ENCODE measurements around the gene N4BP2L2. TPM values are rescaled to one million over a fixed set of nuclear protein-coding genes. Genes with fewer than 3 reads are reported as not detected.

The N4BP2L2 gene
- total and polyA plus RNA-seq, 4 donors: 41.1 to 402 (median 75.0) TPM

GRCh38 chr13:32427852-32428580 lies 110.6 kb downstream of the N4BP2L2 start, which contains the start of gene N4BP2L1:
Gene N4BP2L1 (minus strand): TSS chr13:32428130. CDS start chr13:32428082, 48 bp downstream.
- Histone ChIP-seq H3K4me3 (peak within 1 kb of the TSS; percentile 74), H3K27me3 (ENCODE audit: control insufficient read depth in 3 of 3, insufficient read depth in 3 of 3, low read length in 2 of 3) (no peaks in the 10 kb centered on the region), H3K27ac (ENCODE audit: low read depth in 1 of 2, low read length in 1 of 2) (peak within 1 kb of the TSS; percentile 76 to 91), H3K9ac (ENCODE audit: insufficient read depth in 1 of 2, low read length in 2 of 2) (peak within 1 kb of the TSS; percentile 60 to 76), H3K4me1 (ENCODE audit: control insufficient read depth in 5 of 5, insufficient read depth in 5 of 5, low read length in 5 of 5) (peaks cover 2 to 14% (median 5%) of the 10 kb centered on the region in 5 donors), H3K9me3 (ENCODE audit: control insufficient read depth in 4 of 4, insufficient read depth in 3 of 4, low read length in 3 of 4) (no peaks in the 10 kb centered on the region), H3K36me3 (ENCODE audit: control insufficient read depth in 4 of 4, insufficient read depth in 4 of 4, low read length in 4 of 4) (peaks cover 0 to 3% (median 0%) of the 10 kb centered on the region in 4 donors)
- WGBS, 2 donors: 0 to 1% methylated on average over 38 to 40 of the region's 40 CpGs
- DNase-seq: peak; percentile 76 to 83 (median 78)
- peak; percentile 75 for ATAC-seq (ENCODE audit: insufficient read depth, low FRiP score)
- TF ChIP-seq, protein P1, sequence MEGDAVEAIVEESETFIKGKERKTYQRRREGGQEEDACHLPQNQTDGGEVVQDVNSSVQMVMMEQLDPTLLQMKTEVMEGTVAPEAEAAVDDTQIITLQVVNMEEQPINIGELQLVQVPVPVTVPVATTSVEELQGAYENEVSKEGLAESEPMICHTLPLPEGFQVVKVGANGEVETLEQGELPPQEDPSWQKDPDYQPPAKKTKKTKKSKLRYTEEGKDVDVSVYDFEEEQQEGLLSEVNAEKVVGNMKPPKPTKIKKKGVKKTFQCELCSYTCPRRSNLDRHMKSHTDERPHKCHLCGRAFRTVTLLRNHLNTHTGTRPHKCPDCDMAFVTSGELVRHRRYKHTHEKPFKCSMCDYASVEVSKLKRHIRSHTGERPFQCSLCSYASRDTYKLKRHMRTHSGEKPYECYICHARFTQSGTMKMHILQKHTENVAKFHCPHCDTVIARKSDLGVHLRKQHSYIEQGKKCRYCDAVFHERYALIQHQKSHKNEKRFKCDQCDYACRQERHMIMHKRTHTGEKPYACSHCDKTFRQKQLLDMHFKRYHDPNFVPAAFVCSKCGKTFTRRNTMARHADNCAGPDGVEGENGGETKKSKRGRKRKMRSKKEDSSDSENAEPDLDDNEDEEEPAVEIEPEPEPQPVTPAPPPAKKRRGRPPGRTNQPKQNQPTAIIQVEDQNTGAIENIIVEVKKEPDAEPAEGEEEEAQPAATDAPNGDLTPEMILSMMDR (IDR thresholded peaks at IDR 0.05; ENCODE audit: control extremely low read depth, extremely low read depth): no peak

- Histone ChIP-seq H3K36me3 (ENCODE audit: control insufficient read depth in 4 of 4, insufficient read depth in 4 of 4, low read length in 4 of 4) (no peaks in the 10 kb centered on the region), H3K4me1 (ENCODE audit: control insufficient read depth in 5 of 5, insufficient read depth in 5 of 5, low read length in 5 of 5) (peaks cover 2 to 14% (median 5%) of the 10 kb centered on the region in 5 donors), H3K9me3 (ENCODE audit: control insufficient read depth in 4 of 4, insufficient read depth in 3 of 4, low read length in 3 of 4) (no peaks in the 10 kb centered on the region), H3K9ac (ENCODE audit: insufficient read depth in 1 of 2, low read length in 2 of 2) (peak overlapping the region; percentile 48 to 76), H3K27ac (ENCODE audit: low read depth in 1 of 2, low read length in 1 of 2) (peak overlapping the region; percentile 76 to 91), H3K4me3 (peak overlapping the region; percentile 74), H3K27me3 (ENCODE audit: control insufficient read depth in 3 of 3, insufficient read depth in 3 of 3, low read length in 2 of 3) (no peaks in the 10 kb centered on the region)
- peak; percentile 57 to 61 (median 61) for DNase-seq
- 0 to 1% methylated on average over 68 to 90 of the region's 90 CpGs for WGBS, 2 donors
- ATAC-seq (ENCODE audit: insufficient read depth, low FRiP score): peak; percentile 29
- TF ChIP-seq, protein P1 (IDR thresholded peaks at IDR 0.05; ENCODE audit: control extremely low read depth, extremely low read depth): no peak
Measured at GRCh38 chr13:32426990-32427851, 111.4 kb downstream of the N4BP2L2 start.

DNA sequence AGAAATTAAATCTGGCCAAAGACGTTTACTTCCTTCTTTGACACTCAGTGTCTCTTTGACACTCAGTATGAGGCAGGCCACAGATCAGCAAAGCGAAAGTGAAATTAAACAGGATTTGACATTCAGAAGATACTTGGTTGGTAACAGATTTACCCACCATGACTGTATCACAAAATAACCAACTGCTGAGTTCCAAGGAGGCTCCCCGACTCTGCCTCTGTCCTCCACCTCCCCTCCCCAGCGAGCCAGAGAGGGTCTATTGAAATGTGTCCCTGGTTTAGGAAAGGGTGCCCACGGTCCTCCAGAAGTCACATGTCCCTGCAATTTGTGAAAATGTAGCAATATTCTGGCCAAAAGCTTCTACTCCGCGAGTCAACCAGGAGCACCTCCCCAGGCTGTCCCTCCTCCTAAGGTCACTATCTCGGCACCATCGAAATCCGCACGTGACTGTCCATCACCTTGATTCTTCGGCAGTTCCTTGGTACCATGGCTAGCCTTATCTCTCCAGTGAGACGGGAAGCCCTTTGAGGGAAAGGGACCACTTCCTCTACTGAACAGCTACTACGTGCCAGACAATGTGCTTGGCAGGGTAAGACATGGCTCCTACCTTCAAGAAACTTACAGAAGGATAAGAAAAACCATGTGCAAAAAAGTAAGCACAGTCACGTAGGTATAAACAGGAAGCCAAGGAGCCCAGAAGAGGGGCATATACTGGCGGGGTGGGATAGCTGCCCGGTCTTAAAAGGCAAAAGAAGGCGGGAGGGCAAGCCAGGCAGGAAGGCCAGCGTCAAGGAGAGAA lies 112.2 kb downstream of the N4BP2L2 start:
- DNase-seq: peak in 2 of 3 donors; percentile 38 to 57
- ATAC-seq (ENCODE audit: insufficient read depth, low FRiP score): no peak

More for the DNA sequence above, 112.2 kb downstream of the N4BP2L2 start:
- Histone ChIP-seq H3K9ac (ENCODE audit: insufficient read depth in 1 of 2, low read length in 2 of 2) (peak overlapping the region; percentile 48 to 58), H3K36me3 (ENCODE audit: control insufficient read depth in 4 of 4, insufficient read depth in 4 of 4, low read length in 4 of 4) (no peaks in the 10 kb centered on the region), H3K4me1 (ENCODE audit: control insufficient read depth in 5 of 5, insufficient read depth in 5 of 5, low read length in 5 of 5) (peaks cover 2 to 14% (median 5%) of the 10 kb centered on the region in 5 donors), H3K27me3 (ENCODE audit: control insufficient read depth in 3 of 3, insufficient read depth in 3 of 3, low read length in 2 of 3) (no peaks in the 10 kb centered on the region), H3K9me3 (ENCODE audit: control insufficient read depth in 4 of 4, insufficient read depth in 3 of 4, low read length in 3 of 4) (no peaks in the 10 kb centered on the region), H3K27ac (ENCODE audit: low read depth in 1 of 2, low read length in 1 of 2) (peak overlapping the region; percentile 76 to 91), H3K4me3 (peak overlapping the region; percentile 74)
- WGBS, 2 donors: 34 to 37% methylated on average over 19 of the region's 19 CpGs
- TF ChIP-seq, protein P1 (IDR thresholded peaks at IDR 0.05; ENCODE audit: control extremely low read depth, extremely low read depth): no peak

Data from lung (tissue), 12 donors.